Brain microvascular endothelial cell (primary cell): ENCODE measurements around the gene AGMO.
A peak's percentile ranks its signal among the peaks of the same experiment; 100 is the strongest.
"Not testable (repeated sequence)": the region's sequence is repeated elsewhere in the genome, so short reads cannot be mapped to it uniquely, and the experiment has no call there.

ENCODE experiments used
- DNase-seq: peaks from one replicate; pipeline ENCODE4 v3.0.0-alpha.2; 2020
- H3K27ac ChIP-seq: fragments of 250-450 bp; sonication (Bioruptor Pico); 2 replicates; pipeline ENCODE4 v1.5.1; 2020; ENCODE audit warnings: mild to moderate bottlenecking, moderate library complexity
- H3K27me3 ChIP-seq: fragments of 250-450 bp; sonication (Bioruptor Pico); replicated peaks from 2 replicates; pipeline ENCODE4 v1.5.1; 2020; ENCODE audit warnings: mild to moderate bottlenecking
- H3K36me3 ChIP-seq: fragments of 250-450 bp; sonication (Bioruptor Pico); replicated peaks from 2 replicates; pipeline ENCODE4 v1.5.1; 2020; ENCODE audit warnings: mild to moderate bottlenecking
- H3K4me3 ChIP-seq: 2 replicates; pipeline ENCODE4 v1.5.1; 2011; ENCODE audit warnings: low read depth, mild to moderate bottlenecking, control low read depth, low read length, moderate library complexity
- in situ Hi-C: cut with HindIII; loops from 2 replicates; pipeline ENCODE4 v1.10.0; 2017; ENCODE audit warnings: low sequenced_read_pairs, low pct_ligation_motif_present
- TF ChIP-seq, protein P1 (sequence below): IDR thresholded peaks from 2 replicates; pipeline ENCODE4 v1.5.1; 2011; ENCODE audit warnings: low read depth, mild to moderate bottlenecking, moderate library complexity, low read length, control low read depth, inconsistent platforms; ENCODE audit errors: missing control alignments

The AGMO gene

DNA sequence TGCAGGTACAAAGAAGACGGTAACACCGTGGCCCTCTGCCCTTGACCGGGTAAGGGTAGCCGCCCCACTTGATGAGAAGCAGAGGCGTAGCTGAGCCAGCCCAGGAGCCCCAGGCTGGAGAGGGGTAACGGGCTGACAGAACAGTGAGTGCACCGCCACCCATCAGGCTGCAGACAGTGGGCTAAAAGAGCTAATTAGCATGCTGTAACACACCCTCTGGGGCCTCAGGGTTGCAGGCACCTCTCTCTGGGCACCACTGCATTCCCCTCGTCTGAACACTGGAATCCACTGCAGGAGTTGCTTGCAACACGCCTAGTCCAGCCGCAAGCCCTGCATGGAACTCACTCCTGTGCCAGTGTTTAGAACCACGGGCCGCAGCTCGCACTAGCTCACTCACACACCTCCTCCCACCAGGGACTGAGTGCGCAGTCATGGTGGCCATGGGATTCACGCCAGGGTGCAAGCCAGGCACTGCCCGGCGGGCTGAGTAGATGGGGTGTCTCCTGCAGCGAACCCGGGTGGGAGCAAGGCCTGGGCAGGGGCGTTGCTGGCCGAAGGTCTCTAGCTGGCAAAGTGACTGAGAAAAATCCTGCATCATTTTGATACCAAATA is 36.1 kb downstream of the AGMO start:
- TF ChIP-seq, protein P1, sequence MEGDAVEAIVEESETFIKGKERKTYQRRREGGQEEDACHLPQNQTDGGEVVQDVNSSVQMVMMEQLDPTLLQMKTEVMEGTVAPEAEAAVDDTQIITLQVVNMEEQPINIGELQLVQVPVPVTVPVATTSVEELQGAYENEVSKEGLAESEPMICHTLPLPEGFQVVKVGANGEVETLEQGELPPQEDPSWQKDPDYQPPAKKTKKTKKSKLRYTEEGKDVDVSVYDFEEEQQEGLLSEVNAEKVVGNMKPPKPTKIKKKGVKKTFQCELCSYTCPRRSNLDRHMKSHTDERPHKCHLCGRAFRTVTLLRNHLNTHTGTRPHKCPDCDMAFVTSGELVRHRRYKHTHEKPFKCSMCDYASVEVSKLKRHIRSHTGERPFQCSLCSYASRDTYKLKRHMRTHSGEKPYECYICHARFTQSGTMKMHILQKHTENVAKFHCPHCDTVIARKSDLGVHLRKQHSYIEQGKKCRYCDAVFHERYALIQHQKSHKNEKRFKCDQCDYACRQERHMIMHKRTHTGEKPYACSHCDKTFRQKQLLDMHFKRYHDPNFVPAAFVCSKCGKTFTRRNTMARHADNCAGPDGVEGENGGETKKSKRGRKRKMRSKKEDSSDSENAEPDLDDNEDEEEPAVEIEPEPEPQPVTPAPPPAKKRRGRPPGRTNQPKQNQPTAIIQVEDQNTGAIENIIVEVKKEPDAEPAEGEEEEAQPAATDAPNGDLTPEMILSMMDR: no peak
- DNase-seq: no peak
- H3K4me3 ChIP-seq: no peak overlapping the region
- no peaks in the 10 kb centered on the region for H3K27me3 ChIP-seq
- H3K36me3 ChIP-seq: no peaks in the 10 kb centered on the region
- in situ Hi-C loops: no loop called here
- H3K27ac ChIP-seq: no peak overlapping the region

DNA sequence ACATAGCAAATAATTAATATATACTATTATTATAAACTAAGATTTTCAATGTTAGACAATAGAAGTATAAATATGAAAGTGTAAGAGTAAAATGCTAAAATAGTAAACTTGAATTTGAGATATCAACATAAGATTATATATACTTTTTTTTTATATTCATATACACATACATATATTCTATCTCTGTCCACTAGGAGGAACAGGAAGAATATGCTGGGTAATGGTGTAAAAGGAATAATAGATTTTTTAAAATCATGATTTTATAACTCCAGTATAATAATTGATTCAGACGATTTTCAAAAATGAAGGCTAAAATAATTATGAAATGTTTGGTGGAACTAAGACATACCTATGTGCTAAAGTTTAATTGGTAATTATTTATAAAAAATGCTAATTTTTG is 37.7 kb downstream of the AGMO start:
- TF ChIP-seq, protein P1: no peak
- no peak overlapping the region for H3K4me3 ChIP-seq
- in situ Hi-C loops: no loop called here
- no peak overlapping the region for H3K27ac ChIP-seq
- no peaks in the 10 kb centered on the region for H3K36me3 ChIP-seq
- DNase-seq: no peak
- no peaks in the 10 kb centered on the region for H3K27me3 ChIP-seq

DNA sequence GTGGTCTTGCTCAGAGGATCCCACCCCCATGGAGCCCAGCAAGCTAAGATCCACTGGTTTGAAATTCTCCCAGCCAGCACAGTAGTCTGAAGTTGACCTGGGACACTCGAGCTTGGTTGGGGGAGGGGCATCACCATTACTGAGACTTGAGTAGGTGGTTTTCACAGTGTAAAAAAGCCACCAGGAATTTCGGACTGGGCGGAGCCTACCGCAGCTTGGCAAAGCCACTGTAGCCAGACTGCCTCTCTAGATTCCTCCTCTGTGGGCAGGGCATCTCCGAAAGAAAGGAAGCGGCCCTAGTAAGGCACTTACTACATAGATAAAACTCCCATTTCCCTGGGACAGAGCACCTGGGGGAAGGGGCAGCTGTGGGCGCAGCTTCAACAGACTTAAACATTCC is 44.0 kb downstream of the AGMO start:
- DNase-seq, H3K4me3 ChIP-seq, H3K27me3 ChIP-seq, in situ Hi-C loops, H3K36me3 ChIP-seq, H3K27ac ChIP-seq: not testable (repeated sequence)

DNA sequence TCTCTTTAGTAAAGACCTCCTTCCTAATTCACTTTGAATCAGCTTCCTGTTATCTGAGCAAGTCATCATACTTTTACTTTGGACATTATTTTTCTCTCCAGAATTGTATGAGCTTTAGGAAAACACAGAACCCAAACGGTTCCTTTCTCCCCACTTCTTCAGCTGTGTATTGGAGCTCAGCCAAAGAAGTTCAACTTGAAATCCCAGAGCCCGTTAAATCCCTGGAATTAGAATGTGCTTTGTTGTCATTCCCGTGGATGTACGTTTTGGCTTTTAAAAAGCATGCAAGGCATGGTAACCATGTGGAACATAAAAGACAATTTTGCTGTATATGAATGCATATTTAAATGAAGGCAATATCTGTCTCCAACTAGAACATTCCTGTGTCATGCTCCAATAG is 46.6 kb downstream of the AGMO start:
- DNase-seq: no peak
- H3K27ac ChIP-seq: peak overlapping the region; percentile 19
- H3K36me3 ChIP-seq: no peaks in the 10 kb centered on the region
- H3K4me3 ChIP-seq: no peak overlapping the region
- H3K27me3 ChIP-seq: no peaks in the 10 kb centered on the region
- in situ Hi-C loops: no loop called here
- TF ChIP-seq, protein P1: no peak

DNA sequence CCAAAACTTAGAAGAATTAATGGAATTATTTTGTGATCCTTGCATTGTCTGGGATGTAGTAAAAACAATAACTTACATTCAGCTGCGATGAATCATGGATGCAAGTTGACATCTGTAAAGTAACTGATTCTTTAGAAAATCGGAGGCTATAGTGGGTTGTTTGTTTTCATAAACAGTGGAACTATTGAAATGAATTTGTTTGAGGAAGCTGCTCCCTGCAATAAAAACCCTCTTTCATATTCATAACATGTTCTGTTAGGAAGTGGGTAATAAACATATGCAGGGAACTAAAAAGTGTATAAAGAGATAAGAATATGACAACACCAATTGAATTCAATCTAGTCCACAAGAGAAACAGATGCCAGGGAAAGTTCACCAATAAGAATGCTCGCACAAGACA is 53.6 kb downstream of the AGMO start:
- H3K36me3 ChIP-seq: no peaks in the 10 kb centered on the region
- H3K27ac ChIP-seq: peak overlapping the region; percentile 49
- H3K27me3 ChIP-seq: no peaks in the 10 kb centered on the region
- in situ Hi-C loops: no loop called here
- H3K4me3 ChIP-seq: peak overlapping the region; percentile 9
- no peak for DNase-seq
- TF ChIP-seq, protein P1: no peak

DNA sequence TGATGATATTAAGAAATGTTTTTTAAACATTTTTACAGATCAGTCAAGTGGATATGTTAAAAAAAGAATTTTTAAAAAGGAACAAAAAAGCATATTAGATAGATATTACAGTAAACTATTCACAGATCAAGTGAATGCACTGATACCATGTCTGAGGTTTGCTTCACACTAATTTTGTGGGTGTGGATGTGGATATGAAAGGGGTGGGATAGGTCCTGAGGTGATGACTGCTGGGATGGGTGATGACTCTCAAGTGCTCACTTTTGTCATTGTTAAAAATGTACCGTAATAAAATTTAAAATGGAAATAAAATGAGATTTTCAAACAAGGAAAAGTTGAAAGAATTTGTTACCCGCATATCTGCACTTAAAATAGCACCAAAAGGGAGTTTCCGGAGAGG is 54.1 kb downstream of the AGMO start:
- Histone ChIP-seq H3K27ac (peak overlapping the region; percentile 49), H3K4me3 (no peak overlapping the region), H3K27me3 (no peaks in the 10 kb centered on the region), H3K36me3 (no peaks in the 10 kb centered on the region)
- TF ChIP-seq, protein P1: no peak
- no peak for DNase-seq
- in situ Hi-C loops: no loop called here
